Endodermal cell (in vitro differentiated cells): ENCODE results near the gene TMEM61. TPM values are rescaled to one million over a fixed set of nuclear protein-coding genes. Genes with fewer than 3 reads are reported as not detected.
"Not testable (repeated sequence)": the region's sequence is repeated elsewhere in the genome, so short reads cannot be mapped to it uniquely, and the experiment has no call there.

Experiments used
- DNase-seq: peaks from one replicate; pipeline ENCODE4 v3.0.0-alpha.2; 2017
- H3K27ac ChIP-seq: 2 replicates; pipeline ENCODE4 v1.5.1; 2013; ENCODE audit warnings: mild to moderate bottlenecking, low read depth, low read length, moderate library complexity
- H3K27me3 ChIP-seq: 2 replicates; pipeline ENCODE4 v1.6.1; 2013; ENCODE audit warnings: mild to moderate bottlenecking, low read length, moderate library complexity; ENCODE audit not compliant: insufficient read depth, control insufficient read depth, poor library complexity, severe bottlenecking
- H3K36me3 ChIP-seq: 2 replicates; pipeline ENCODE4 v1.7.0; 2013; ENCODE audit warnings: mild to moderate bottlenecking, low read length, moderate library complexity; ENCODE audit not compliant: control insufficient read depth, insufficient read depth
- H3K4me1 ChIP-seq: one replicate; pipeline ENCODE4 v1.7.0; 2013; ENCODE audit warnings: low read length; ENCODE audit not compliant: control insufficient read depth, insufficient read depth
- H3K4me3 ChIP-seq: 2 replicates; pipeline ENCODE4 v1.5.1; 2013; ENCODE audit warnings: mild to moderate bottlenecking, low read length, moderate library complexity
- H3K9ac ChIP-seq: 2 replicates; pipeline ENCODE4 v1.6.1; 2013; ENCODE audit warnings: mild to moderate bottlenecking, low read length, moderate library complexity; ENCODE audit not compliant: poor library complexity, severe bottlenecking; ENCODE audit errors: extremely low read depth
- H3K9me3 ChIP-seq: 2 replicates; pipeline ENCODE4 v1.6.1; 2013; ENCODE audit warnings: mild to moderate bottlenecking, low read length, moderate library complexity; ENCODE audit not compliant: control insufficient read depth
- H3K27ac Mint-ChIP-seq: 2 replicates; pipeline ENCODE4 v1.8.0; 2020; ENCODE audit warnings: mixed read lengths
- H3K27me3 Mint-ChIP-seq: 2 replicates; pipeline ENCODE4 v1.8.0; 2021; ENCODE audit warnings: mild to moderate bottlenecking, mixed read lengths; ENCODE audit not compliant: insufficient read depth
- H3K36me3 Mint-ChIP-seq: 2 replicates; pipeline ENCODE4 v1.8.0; 2020; ENCODE audit warnings: low read depth, mixed read lengths
- H3K4me1 Mint-ChIP-seq: 2 replicates; pipeline ENCODE4 v1.8.0; 2020; ENCODE audit warnings: mixed read lengths
- H3K4me3 Mint-ChIP-seq: 2 replicates; pipeline ENCODE4 v1.8.0; 2020; ENCODE audit warnings: mild to moderate bottlenecking, moderate library complexity, mixed read lengths
- H3K9me3 Mint-ChIP-seq: 2 replicates; pipeline ENCODE4 v1.8.0; 2020; ENCODE audit warnings: mild to moderate bottlenecking, mixed read lengths
- CTCF ChIP-seq: fragments of 200-600 bp; sonication (generic); conservative IDR thresholded peaks from 2 replicates; pipeline ENCODE4 v1.5.0; 2021; ENCODE audit warnings: antibody characterized with exemption, mild to moderate bottlenecking
- WGBS, 2 experiments: methylation state at CpG; one replicate each; pipeline versions ENCODE4 v1.1.5 to v1.1.7; 2013; ENCODE audit warnings: missing lambda C conversion rate in 2 of 2, mixed read lengths in 1 of 2; ENCODE audit not compliant: insufficient coverage in 1 of 2, insufficient read length in 1 of 2; 5-methylcytosine and 5-hydroxymethylcytosine counted together
- total RNA-seq, 2 donors: library from RNA; stranded (reverse); fragmentation: NEBNext Ultra II Directional in 1 of 2; extraction: Animal tissue kit (Norgen Biotek cat#: 25700) in 1 of 2; gene quantifications; 2 replicates in 1 of 2; 3 replicates in 1 of 2; pipeline ENCODE4 v1.2.1, GENCODE V29; 2021

The TMEM61 gene
- total RNA-seq, 2 donors from 2014 or later: not detected

GRCh38 chr1:54962612-54963395, 17.6 kb upstream of the TMEM61 start:
- Mint-ChIP-seq H3K27ac (no peak overlapping the region), H3K4me3 (no peak overlapping the region), H3K27me3 (peaks cover 9% of the 10 kb centered on the region), H3K4me1 (peaks cover 9% of the 10 kb centered on the region), H3K36me3 (no peaks in the 10 kb centered on the region), H3K9me3 (peaks cover 28% of the 10 kb centered on the region)
- DNase-seq: peak; percentile 43
- Histone ChIP-seq H3K9me3 (peaks cover 29% of the 10 kb centered on the region), H3K27ac (no peak overlapping the region), H3K9ac (no peak overlapping the region), H3K4me3 (no peak overlapping the region), H3K27me3 (no peaks in the 10 kb centered on the region), H3K36me3 (no peaks in the 10 kb centered on the region), H3K4me1 (no peaks in the 10 kb centered on the region)
- no peak for TF ChIP-seq CTCF
- 41 to 58% methylated on average over 3 to 4 of the region's 4 CpGs for WGBS, 2 experiments

DNA sequence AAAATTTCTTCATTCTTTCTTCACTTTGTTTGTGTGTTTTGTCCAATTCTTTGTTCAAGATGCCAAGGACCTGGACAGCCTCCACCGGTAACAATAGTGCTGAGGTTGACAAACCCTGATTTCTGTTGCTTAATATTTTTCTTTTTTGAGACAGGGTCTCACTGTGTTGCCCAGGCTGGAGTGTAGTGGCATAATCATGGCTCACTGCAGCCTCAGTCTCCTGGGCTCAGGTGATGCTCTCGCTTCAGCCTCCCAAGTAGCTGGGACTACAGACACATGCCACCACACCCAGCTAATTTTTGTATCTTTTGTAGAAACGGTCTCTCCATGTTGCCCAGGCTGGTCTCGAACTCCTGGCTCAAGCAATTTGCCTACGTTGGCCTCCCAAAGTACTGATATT, 16.6 kb upstream of the TMEM61 start:
- H3K4me1 ChIP-seq, H3K4me1 Mint-ChIP-seq, H3K4me3 Mint-ChIP-seq, H3K36me3 ChIP-seq, H3K36me3 Mint-ChIP-seq, H3K9ac ChIP-seq, H3K4me3 ChIP-seq, H3K27me3 ChIP-seq, H3K27ac Mint-ChIP-seq, H3K27ac ChIP-seq, H3K27me3 Mint-ChIP-seq: not testable (repeated sequence)
- peaks cover 17% of the 10 kb centered on the region for H3K9me3 Mint-ChIP-seq
- H3K9me3 ChIP-seq: peaks cover 18% of the 10 kb centered on the region
- WGBS, 2 experiments: 93 to 96% methylated on average over 5 of the region's 5 CpGs
- peak; percentile 26 for DNase-seq

- Mint-ChIP-seq H3K27ac (no peak overlapping the region), H3K4me3 (no peak overlapping the region), H3K36me3 (no peaks in the 10 kb centered on the region), H3K4me1 (peaks cover 9% of the 10 kb centered on the region), H3K27me3 (peaks cover 9% of the 10 kb centered on the region), H3K9me3 (no peaks in the 10 kb centered on the region)
- WGBS, 2 experiments: 91 to 95% methylated on average over 6 to 7 of the region's 7 CpGs
- no peak for TF ChIP-seq CTCF
- peak; percentile 31 for DNase-seq
- H3K27me3 ChIP-seq: no peaks in the 10 kb centered on the region
- no peaks in the 10 kb centered on the region for H3K9me3 ChIP-seq
- no peak overlapping the region for H3K4me3 ChIP-seq
- H3K4me1 ChIP-seq: no peaks in the 10 kb centered on the region
- H3K9ac ChIP-seq: no peak overlapping the region
- no peak overlapping the region for H3K27ac ChIP-seq
- no peaks in the 10 kb centered on the region for H3K36me3 ChIP-seq
Measured at GRCh38 chr1:54965624-54966340, 14.6 kb upstream of the TMEM61 start.
